OCI-LY1 (cell line): ENCODE data around the gene ADCY7.

Experiments used
- H2AFZ ChIP-seq: fragments of 200-600 bp; sonication (generic), shearing (Covaris generic); 2 replicates; pipeline ENCODE4 v1.6.0; 2014; ENCODE audit warnings: antibody characterized with exemption, mild to moderate bottlenecking, low read length
- H3F3A ChIP-seq: fragments of 200-600 bp; sonication (generic), shearing (Covaris generic); 2 replicates; pipeline ENCODE4 v1.6.0; 2014; ENCODE audit warnings: mild to moderate bottlenecking, antibody characterized with exemption, low read length, moderate library complexity; ENCODE audit not compliant: insufficient read depth
- H3K27ac ChIP-seq: fragments of 200-600 bp; sonication (generic); 2 replicates; pipeline ENCODE4 v1.5.1; 2014; ENCODE audit warnings: low read length, mixed run types, mild to moderate bottlenecking, low read depth; ENCODE audit not compliant: poor library complexity, severe bottlenecking
- H3K27me3 ChIP-seq: fragments of 200-600 bp; sonication (generic); 2 replicates; pipeline ENCODE4 v1.6.0; 2014; ENCODE audit warnings: antibody characterized with exemption, mild to moderate bottlenecking, low read length, moderate library complexity; ENCODE audit not compliant: insufficient read depth
- H3K36me3 ChIP-seq: fragments of 200-600 bp; sonication (generic); 2 replicates; pipeline ENCODE4 v1.6.1; 2014; ENCODE audit warnings: mild to moderate bottlenecking, antibody characterized with exemption, low read length, moderate library complexity, mixed read lengths; ENCODE audit not compliant: insufficient read depth
- H3K4me1 ChIP-seq: fragments of 200-600 bp; sonication (generic); 2 replicates; pipeline ENCODE4 v1.5.1; 2014; ENCODE audit warnings: mild to moderate bottlenecking, low read length, moderate library complexity; ENCODE audit not compliant: insufficient read depth, severe bottlenecking
- H3K4me2 ChIP-seq: fragments of 200-600 bp; sonication (generic), shearing (Covaris generic); 2 replicates; pipeline ENCODE4 v1.6.1; 2014; ENCODE audit warnings: low read length
- H3K4me3 ChIP-seq: fragments of 200-600 bp; sonication (generic); 2 replicates; pipeline ENCODE4 v1.5.1; 2014; ENCODE audit warnings: low read length, low read depth, mild to moderate bottlenecking, mixed read lengths; ENCODE audit not compliant: poor library complexity, severe bottlenecking
- H3K79me2 ChIP-seq: fragments of 200-600 bp; shearing (Covaris generic); 2 replicates; pipeline ENCODE4 v1.6.1; 2016; ENCODE audit warnings: mixed run types, low read length, mixed read lengths; ENCODE audit not compliant: insufficient read depth
- H3K9ac ChIP-seq: fragments of 200-600 bp; sonication (generic), shearing (Covaris generic); 2 replicates; pipeline ENCODE4 v1.6.1; 2014; ENCODE audit warnings: mild to moderate bottlenecking, low read length, mixed read lengths
- H3K9me2 ChIP-seq: fragments of 200-600 bp; sonication (generic), shearing (Covaris generic); 2 replicates; pipeline ENCODE4 v1.6.1; 2014; ENCODE audit warnings: low read depth, mild to moderate bottlenecking, low read length, mixed read lengths
- H3K9me3 ChIP-seq: fragments of 200-600 bp; shearing (Covaris generic); 2 replicates; pipeline ENCODE4 v1.6.1; 2014; ENCODE audit warnings: low read length, mixed read lengths
- H4K20me1 ChIP-seq: fragments of 200-600 bp; sonication (generic), shearing (Covaris generic); 2 replicates; pipeline ENCODE4 v1.6.0; 2016; ENCODE audit warnings: mild to moderate bottlenecking, low read length; ENCODE audit not compliant: insufficient read depth
- CTCF ChIP-seq: fragments of 200-600 bp; sonication (generic), shearing (Covaris generic); IDR thresholded peaks from 2 replicates; pipeline ENCODE4 v1.5.1; 2017; ENCODE audit warnings: mild to moderate bottlenecking, antibody characterized with exemption, low read length, moderate library complexity, mixed read lengths
- EZH2 ChIP-seq: fragments of 200-600 bp; sonication (generic), shearing (Covaris generic); IDR thresholded peaks from 2 replicates; pipeline ENCODE4 v1.8.0; 2017; ENCODE audit warnings: borderline replicate concordance, mixed run types, mild to moderate bottlenecking, antibody characterized with exemption, low read length, moderate library complexity, mixed read lengths

ADCY7 gene

GRCh38 chr16:50253514-50253910 lies 12.8 kb upstream of the ADCY7 start:
- Histone ChIP-seq H3K4me1 (no peaks in the 10 kb centered on the region), H3K27me3 (no peaks in the 10 kb centered on the region), H3K4me2 (no peak overlapping the region), H3K9me2 (no peaks in the 10 kb centered on the region), H3K79me2 (no peaks in the 10 kb centered on the region), H3K27ac (no peak overlapping the region), H3K9ac (no peak overlapping the region), H3K9me3 (no peaks in the 10 kb centered on the region), H4K20me1 (no peaks in the 10 kb centered on the region), H2AFZ (no peak overlapping the region), H3K36me3 (no peaks in the 10 kb centered on the region; the same call in 1 of the 2 replicates), H3K4me3 (no peak overlapping the region), H3F3A (no peaks in the 10 kb centered on the region)
- TF ChIP-seq CTCF: no peak
- no peak for TF ChIP-seq EZH2

DNA sequence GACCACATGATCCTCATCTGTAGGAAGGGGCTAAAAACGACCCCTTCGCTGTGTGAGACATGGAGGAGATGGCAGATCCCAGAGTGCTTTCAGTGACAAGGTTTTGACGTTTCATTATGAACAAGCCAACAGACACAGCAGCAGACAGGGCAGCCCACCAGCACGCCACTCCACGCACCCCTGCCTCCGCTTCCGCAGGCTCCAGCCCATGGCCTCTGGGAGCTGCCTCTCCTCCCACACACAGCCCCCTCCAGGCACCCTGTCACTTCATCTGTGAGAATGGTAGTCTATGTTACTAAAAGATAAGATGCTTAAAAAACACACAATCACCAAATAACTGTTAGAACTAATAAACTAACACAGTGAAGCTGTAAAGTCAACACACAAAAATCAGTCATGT lies 12.3 kb upstream of the ADCY7 start:
- Histone ChIP-seq H3K4me2 (no peak overlapping the region), H3K4me1 (no peaks in the 10 kb centered on the region), H3K9me3 (no peaks in the 10 kb centered on the region), H3F3A (no peaks in the 10 kb centered on the region), H3K9me2 (no peaks in the 10 kb centered on the region), H3K27me3 (no peaks in the 10 kb centered on the region), H3K79me2 (no peaks in the 10 kb centered on the region), H2AFZ (no peak overlapping the region), H4K20me1 (no peaks in the 10 kb centered on the region), H3K9ac (no peak overlapping the region), H3K36me3 (no peaks in the 10 kb centered on the region; the same call in 1 of the 2 replicates), H3K4me3 (no peak overlapping the region), H3K27ac (no peak overlapping the region)
- TF ChIP-seq CTCF (no peak), EZH2 (no peak)

- TF ChIP-seq CTCF (no peak), EZH2 (no peak)
- H3K4me1 ChIP-seq: no peaks in the 10 kb centered on the region
- H2AFZ ChIP-seq: no peak overlapping the region
- no peaks in the 10 kb centered on the region for H3K9me2 ChIP-seq
- no peak overlapping the region for H3K9ac ChIP-seq
- H3F3A ChIP-seq: no peaks in the 10 kb centered on the region
- H3K79me2 ChIP-seq: no peaks in the 10 kb centered on the region
- no peak overlapping the region for H3K4me3 ChIP-seq
- H4K20me1 ChIP-seq: no peaks in the 10 kb centered on the region
- no peak overlapping the region for H3K4me2 ChIP-seq
- H3K9me3 ChIP-seq: no peaks in the 10 kb centered on the region
- no peaks in the 10 kb centered on the region; the same call in 1 of the 2 replicates for H3K36me3 ChIP-seq
- H3K27ac ChIP-seq: no peak overlapping the region
- H3K27me3 ChIP-seq: peaks cover 10% of the 10 kb centered on the region; the same call in 1 of the 2 replicates
Measured at GRCh38 chr16:50255538-50255937, 10.8 kb upstream of the ADCY7 start.
